Myocyte (in vitro differentiated cells): ENCODE results near the gene GRAMD1A. TPM values are rescaled to one million over a fixed set of nuclear protein-coding genes. Genes with fewer than 3 reads are reported as not detected.
"Not testable (repeated sequence)": the region's sequence is repeated elsewhere in the genome, so short reads cannot be mapped to it uniquely, and the experiment has no call there.

Source experiments
- DNase-seq: peaks from one replicate; pipeline ENCODE4 v3.0.0-alpha.2; 2012; ENCODE audit warnings: low read depth
- total RNA-seq: library from RNA; depleted of rRNA; stranded (reverse); fragments of >200 nt; gene quantifications from 2 replicates; pipeline ENCODE4 v1.2.3, GENCODE V29; 2014

The GRAMD1A gene
- total RNA-seq, 1 donor from 2014 or later, result 19.5 TPM

DNA sequence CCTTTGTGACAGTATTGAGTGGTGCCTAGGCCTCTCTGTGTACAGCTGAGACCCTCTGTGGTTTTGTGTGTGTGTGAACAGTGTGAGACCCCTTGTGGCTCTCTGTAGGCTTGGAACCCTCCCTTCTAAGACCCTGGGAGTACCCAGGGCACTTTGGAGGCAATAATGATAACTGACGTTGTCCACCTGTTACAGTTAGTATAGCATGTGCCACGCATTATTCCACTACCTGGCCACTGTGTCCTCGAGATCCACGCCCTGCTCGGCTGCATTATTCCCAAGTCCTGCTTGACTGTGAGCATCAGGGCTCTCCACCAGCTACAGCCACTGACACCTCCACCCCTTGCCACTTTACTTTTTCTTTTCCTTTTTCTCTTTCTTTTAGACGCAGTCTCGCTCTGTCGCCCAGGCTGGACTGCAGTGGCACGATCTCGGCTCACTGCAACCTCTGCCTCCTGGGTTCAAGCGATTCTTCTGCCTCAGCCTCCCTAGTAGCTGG, 2.0 kb downstream of the GRAMD1A start:
- DNase-seq, result no peak

DNA sequence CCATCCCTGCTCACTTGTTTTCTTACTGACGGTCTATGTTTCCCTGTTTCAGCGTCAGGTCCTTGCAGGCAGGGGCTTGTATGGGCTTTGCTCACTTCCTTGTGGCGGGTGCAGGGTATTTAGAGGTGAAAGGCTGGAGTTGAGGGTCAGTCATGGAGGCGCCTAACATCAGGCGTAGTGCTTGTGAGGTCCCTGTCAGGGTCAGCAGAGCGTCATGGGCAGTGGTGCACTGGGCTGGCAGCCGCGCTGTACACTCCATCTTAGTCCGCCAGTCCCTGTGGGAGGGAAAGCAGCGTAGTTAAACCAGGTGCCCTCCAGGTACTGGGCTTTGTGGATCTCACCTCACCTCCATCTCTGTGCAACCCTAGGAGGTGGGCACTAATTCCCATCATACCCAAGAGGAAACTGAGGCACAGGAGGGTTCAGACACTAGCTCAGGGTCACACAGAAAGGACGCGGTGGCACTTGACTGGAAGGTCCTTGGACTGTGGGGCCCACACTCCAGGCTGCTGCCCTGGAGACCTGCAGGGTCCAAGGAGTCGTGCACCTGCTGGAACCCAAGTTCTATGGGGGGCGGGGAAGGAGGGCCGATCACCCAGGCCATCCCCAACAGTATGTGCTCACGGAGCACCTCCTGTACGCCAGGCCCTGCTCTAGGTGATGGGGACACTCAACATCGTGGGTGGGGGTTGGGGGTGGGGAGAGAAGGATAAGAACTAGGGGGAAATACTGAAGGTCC, 4.6 kb downstream of the GRAMD1A start:
- DNase-seq, result no peak

DNA sequence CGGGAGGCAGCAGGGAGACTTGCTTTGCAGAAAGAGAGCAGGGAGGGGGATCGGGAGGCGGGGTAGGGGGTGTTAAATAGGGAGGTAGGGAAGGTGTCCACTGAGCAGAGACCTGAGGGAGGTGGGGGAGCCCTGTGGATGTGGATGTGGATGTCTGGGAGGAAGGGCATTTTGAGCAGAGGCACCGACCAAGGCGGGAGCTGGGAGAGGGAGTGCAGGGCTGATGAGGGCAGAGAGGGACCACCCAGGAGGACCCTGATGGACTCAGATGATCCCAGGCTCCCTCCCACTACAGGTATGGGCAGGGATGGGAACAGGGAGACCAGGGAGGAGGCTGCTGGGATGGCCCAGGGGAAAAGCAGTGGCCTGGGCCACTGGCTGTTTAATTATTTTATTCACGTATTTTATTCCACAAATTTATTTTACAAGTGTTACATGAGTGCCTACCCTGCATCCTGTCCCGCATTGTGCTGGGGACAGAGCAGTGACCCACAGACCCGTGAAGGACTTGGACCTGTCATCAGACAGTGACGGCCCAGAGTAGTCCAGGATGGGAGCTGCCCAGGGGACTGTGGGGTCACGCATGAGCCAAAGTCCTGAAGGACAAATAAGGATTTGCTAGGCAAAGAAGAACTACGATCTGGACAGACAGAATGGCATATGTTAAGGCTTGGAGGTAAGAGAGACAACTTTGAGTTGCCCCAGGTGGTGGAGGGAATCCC, 5.3 kb downstream of the GRAMD1A start:
- no peak for DNase-seq

DNA sequence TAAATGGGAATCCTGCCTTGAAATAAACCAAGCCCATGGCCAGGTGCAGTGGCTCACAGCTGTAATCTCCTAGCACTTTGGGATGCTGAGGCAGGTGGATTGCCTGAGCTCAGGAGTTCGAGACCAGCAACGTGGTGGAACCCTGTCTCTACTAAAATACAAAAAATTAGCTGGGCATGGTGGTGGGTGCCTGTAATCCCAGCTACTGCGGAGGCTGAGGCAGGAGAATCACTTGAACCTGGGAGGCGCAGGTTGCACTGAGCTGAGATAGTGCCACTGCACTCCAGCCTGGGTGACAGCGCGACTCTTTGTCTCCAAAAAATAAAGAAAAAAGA, 5.9 kb downstream of the GRAMD1A start:
- DNase-seq, result not testable (repeated sequence)

DNA sequence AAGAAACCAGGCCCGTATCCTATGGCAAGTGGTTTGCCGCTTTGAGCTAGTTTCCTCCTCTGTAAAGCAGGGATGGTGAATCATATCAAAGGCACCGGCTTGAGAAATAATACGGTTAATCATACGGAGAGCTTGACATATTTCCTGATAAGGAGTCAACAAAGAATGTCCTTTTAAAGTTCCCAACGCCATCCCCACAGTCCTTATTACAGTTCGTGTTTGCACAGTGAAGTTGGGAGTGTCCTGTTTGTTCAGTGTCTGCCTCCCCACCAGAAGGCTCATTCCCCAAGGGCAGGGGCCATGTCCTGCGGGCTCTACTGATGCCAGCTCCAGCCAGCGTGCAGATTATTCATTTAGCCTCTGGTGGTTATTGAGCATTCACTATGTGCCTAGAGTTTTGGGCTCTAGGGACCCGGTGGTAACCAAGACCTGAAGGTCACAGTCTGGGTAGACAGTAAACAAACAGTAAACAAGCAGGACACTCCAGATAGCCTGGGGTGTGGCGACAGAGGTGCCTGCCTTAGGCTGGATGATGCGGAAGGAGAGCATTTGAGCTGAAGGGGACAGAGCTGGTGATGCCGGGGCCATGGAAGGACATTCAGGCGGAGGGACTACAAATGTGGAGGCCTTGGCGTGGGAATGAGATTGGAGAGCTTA, 6.3 kb downstream of the GRAMD1A start:
- DNase-seq, result no peak

DNA sequence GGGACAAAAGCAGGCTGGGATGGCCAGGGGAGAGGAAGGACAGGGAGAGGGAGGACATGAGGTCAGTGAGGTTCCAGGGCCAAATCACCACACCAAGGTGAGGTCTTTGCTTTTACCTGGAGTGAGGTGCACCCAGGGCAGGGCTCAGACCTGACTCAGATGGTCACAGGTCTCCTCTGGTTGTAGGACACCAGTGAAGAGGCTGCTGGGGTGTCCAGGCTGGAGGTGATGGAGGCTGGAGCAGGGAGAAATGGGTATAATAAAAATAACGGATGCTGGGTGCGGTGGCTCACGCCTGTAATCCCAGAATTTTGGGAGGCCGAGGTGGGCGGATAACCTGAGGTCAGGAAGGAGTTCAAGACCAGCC, 6.9 kb downstream of the GRAMD1A start:
- no peak for DNase-seq

DNA sequence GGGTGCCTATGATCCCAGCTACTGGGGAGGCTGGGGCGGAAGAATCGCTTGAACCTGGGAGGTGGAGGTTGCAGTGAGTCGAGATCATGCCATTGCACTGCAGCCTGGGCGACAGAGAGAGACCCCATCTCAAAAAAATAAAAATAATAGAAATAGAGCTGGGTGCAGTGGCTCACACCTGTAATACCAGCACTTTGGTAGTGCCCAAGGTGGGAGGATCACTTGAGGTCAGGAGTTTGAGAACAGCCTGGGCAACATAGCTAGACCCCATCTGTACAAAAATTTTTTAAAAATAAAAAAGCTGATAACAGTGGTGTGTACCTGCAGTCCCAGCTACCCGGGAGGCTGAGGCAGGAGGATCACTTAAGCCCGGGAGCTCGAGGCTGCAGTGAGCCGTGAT, 7.3 kb downstream of the GRAMD1A start:
- DNase-seq, result not testable (repeated sequence)

DNA sequence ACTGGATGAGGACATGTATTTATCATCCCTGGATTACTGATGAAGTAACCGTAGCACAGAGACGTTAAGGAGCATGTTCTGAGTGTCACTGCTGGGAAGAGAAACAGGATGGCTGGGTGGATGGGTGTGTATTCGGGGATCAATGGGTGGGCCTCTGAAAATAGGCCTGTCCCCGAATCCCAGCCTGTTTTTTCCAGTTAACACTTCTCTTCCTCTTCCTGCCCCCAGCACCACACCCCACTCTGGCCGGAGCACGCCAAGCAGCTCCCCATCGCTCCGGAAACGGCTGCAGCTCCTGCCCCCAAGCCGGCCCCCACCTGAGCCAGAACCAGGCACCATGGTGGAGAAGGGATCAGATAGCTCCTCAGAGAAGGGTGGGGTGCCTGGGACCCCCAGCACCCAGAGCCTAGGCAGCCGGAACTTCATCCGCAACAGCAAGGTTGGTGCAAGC, 8.8 kb downstream of the GRAMD1A start:
- DNase-seq, result no peak

DNA sequence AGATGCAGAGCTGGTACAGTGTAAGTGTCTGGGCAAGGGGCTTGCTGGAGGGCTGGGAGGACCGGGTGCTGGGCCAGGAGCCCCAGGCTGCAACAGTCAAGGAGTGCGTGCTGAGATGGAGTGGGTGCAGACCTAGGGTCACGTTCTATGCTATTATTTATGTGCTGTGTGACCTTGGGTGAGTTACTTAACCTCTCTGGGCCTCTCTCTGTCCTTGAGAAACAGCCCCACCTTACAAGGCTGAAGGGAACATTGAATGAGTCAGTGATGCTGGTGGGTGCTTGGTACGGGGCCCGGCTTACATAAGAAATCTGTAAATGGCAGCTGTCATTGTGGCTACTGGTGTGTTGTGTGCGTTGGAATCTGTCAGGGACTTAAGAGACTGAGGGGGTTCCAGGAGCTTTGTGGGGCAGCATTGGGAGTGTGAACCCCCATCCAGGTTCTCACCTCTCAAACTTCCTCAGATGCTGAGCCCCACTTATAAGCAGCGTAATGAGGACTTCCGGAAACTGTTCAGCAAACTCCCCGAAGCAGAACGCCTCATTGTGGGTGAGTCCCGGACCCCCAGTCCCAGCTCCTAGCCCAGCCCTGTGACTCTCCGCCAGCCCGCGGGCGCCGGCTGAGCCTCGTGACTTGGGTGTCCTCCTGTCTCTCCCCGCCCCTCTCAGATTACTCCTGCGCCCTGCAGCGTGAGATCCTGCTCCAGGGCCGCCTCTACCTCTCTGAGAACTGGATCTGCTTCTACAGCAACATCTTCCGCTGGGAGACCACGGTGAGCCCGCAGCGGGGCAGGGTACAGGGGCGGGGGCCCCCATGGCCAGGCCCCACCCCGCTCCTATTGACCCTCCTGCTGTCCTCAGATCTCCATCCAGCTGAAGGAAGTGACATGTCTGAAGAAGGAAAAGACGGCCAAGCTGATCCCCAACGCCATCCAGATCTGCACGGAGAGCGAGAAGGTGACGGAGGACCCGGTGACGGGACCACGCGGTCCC, 9.6 kb downstream of the GRAMD1A start:
- DNase-seq, result no peak

DNA sequence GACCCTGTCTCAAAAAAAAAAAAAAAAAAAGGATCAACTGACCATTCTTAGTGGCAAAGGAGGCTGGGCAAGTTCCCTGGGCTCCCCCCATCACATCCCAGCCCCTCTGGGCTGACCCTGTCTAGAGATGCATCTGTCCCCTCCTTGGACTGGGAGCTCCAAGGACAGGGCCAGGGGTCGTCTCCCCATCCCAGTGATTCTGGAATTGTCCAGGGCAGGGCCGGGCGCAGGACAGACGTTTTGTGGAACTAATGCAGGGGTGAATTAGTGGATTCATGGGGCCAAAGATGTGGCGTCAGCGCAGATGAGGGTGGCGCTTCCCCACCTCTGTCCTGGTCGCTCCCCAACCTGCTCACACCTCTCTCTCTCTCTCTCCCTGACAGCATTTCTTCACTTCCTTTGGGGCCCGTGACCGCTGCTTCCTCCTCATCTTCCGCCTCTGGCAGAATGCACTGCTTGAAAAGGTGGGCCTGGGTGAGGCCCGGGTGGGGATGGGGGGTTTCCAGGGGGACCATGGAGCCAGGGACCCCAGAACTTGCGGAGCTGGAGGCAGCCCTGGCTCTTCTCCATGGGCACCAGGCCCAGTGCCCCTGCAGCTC, 11.1 kb downstream of the GRAMD1A start:
- no peak for DNase-seq

DNA sequence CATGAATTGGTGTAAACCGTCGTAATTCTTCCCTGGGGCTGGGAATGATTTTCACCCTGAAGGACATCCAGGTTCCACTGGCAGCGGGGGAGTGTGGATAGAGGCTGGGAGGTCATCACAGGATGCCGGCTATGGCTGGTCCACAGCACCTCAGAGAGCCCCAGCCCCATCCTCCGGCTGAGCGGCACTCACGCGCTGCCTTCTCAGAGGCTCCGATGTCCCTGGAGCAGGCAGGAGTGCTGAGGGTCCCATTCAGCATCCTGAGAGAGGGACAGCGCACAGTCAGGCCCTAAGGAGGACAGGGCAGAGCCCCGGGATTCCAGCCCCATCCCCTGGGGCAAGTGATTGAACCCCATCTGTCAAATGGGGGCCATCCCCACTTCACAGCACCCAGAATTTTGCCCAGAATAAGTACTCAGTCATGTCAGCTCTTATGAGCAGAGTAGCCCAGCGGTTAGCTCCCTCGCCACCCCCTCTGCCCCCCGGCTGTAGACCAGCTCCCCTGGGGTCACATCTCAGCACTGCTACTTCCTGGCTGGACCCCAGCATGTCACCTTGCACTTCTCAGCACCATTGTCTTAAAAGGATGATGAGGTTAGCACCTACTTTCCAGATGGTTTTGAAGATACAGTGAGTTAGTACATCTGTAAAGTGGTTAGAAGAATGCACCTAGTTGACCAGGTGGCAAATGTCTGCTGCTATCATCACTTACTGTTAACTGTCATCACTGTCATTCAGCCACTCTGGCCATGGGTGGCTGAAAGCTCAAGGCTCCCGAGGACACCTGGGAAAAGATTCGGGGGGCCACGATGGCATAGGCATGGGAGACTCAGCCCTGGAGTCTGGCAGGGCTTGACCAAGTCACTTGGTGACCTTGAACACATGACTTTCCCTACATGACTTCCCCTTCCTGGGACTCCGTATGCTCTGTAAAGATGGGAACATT, 11.9 kb downstream of the GRAMD1A start:
- DNase-seq, result no peak

DNA sequence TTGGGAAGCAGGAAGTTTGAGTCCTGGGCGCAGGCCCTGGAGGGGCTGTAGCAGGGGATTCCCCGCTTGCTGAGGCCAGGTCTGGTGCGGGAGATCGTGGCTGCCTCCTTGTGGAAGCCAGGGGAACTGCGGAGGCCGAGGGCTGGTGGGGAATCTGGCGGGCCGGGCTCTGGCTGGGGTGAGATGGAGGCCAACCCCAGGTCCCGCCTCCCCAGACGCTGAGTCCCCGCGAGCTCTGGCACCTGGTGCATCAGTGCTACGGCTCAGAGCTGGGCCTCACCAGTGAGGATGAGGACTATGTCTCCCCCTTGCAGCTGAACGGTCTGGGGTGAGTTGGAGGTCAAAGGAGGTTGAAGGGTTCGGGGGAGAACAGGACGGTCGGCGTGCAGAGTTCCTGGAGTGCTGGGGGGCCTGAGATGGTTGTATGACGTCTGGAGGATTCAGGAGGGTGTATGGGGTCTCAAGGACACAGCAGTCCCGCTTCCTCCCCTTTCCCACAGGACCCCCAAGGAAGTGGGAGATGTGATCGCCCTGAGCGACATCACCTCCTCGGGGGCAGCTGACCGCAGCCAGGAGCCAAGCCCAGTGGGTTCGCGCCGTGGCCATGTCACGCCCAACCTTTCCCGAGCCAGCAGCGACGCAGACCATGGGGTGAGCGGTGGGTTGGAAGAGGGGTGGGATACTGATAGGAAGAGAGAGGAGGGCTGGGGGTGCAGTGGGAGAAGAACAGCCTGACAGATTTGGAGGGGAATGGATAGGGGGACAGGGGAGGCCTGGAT, 13.1 kb downstream of the GRAMD1A start:
- no peak for DNase-seq

DNA sequence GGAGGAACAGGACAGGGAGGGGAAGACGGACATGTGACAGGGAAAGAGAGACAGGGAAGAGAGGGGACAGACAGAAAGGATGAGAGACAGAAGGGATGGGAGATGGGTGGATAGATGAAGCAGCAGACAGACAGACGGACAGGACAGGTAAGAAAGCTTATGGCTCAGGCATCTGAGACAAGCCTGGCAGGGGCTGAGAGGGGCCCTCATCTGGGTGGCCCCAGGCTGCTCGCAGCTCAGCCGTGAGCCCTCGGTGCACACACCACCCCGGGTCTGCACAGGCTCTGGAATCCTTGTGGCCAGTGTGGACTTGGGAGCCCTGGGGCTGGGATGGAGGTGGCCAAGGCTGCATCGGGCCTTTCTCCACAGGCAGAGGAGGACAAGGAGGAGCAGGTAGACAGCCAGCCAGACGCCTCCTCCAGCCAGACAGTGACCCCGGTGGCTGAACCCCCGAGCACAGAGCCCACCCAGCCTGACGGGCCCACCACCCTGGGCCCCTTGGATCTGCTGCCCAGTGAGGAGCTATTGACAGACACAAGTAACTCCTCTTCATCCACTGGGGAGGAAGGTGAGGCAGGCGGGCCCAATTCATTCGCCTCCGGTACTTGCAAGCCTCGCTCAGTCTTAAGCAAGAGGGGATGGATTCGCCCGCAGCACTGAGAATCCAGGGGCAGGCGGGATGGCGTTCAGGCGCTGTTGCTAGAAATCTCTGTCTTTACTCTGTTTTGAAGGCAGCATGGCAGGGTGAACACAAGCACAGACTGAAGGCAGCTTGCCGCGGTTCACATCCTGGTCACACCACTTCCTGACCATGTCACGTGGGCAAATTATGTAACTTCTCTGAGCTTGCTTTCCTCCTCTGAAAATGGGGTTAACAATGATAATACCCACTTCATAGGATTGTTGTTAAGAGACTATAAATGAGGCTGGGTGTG, 14.0 kb downstream of the GRAMD1A start:
- DNase-seq, result no peak

DNA sequence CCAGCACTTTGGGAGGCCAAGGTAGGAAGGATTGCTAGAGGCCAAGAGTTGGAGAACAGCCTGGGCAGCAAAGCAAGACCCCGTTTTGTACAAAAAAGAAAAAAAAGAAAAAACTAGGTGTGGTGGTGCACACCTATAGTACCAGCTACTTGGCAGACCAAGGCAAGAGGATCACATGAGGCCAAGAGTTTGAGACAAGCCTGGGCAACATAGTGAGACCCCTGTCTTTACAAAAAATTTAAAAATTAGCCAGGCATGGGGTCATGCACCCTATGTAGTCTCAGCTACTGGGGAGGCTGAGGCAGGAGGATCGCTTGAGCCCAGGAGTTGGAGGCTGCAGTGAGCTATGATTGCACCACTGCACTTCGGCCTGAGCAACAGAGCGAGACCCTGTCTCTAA, 14.7 kb downstream of the GRAMD1A start:
- DNase-seq, result not testable (repeated sequence)

DNA sequence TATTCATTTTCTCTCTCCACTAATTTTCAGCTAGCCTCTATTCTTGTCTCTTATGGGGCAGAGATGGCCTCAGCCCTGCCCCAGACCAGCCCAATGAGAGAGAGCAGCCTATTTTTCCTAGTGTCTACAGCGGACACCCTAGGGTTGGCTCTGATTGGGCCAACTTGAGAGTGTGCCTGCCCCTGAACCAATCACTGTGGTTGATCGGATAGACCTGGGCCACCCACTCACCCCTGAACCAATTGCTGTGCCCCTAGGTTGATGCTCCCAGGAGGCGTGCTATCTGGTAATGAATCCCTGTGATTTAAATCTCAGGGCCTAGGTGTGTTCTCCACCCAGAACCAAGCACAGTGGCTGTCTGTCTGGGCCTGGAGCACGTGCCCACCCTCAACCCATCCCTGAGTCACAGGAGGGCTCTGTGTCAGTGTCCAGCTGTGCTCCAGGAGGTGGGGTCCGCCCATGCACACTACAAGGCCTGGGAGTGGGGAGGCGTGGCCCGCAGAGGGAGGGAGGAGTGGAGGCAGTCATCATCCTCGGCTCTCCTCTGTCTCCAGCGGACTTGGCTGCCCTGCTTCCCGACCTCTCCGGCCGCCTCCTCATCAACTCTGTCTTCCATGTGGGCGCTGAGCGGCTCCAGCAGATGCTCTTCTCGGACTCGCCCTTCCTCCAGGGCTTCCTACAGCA, 15.3 kb downstream of the GRAMD1A start:
- no peak for DNase-seq

DNA sequence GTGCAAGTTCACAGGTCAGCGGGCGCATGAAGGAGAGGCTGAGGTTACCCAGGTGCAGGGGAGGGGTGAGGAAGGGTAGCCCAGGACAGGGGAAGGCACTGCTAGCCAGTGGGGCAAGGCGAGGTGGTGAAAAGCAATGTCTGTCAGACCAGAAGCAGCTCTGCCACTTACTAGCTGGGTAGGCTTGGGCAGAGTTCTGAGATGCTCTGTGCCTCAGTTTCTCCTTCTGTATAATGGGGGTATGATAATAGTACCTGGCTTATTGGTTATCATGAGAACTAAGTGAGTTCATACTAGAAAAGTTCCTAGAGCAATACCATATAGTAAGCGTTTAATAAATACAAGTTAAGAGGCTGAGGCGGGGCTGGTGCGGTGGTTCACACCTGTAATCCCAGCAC, 15.8 kb downstream of the GRAMD1A start:
- no peak for DNase-seq

DNA sequence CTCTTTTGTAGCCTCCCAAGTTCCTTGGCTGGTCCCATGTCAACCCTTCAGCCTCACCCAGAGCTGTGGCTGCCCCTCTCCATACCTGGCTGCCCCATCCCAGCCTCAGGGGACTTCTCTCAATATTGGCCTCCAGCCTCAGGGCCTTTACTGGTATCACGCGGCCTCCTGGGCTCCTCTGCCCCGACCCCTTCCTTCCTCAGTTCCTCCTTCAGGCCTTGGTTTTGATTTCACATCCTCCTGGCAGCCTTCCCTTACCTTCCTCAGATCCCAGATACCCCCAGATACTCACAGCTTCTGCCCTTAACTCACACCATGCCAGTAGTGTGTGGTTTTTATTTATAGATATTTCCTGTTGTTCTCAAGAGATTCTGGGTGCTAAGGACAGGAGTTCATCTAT, 17.4 kb downstream of the GRAMD1A start:
- no peak for DNase-seq
